ENCODE results near the gene ORAI2. TPM values are rescaled to one million over a fixed set of nuclear protein-coding genes. Genes with fewer than 3 reads are reported as not detected.
A peak's percentile ranks its signal among the peaks of the same experiment; 100 is the strongest.

Gene ORAI2
- total and polyA plus RNA-seq, 2 of the 13 experiments (the other 11 are each of a cell fraction or from before 2014, with no cell fraction given): 3.0 to 6.0 TPM

DNA sequence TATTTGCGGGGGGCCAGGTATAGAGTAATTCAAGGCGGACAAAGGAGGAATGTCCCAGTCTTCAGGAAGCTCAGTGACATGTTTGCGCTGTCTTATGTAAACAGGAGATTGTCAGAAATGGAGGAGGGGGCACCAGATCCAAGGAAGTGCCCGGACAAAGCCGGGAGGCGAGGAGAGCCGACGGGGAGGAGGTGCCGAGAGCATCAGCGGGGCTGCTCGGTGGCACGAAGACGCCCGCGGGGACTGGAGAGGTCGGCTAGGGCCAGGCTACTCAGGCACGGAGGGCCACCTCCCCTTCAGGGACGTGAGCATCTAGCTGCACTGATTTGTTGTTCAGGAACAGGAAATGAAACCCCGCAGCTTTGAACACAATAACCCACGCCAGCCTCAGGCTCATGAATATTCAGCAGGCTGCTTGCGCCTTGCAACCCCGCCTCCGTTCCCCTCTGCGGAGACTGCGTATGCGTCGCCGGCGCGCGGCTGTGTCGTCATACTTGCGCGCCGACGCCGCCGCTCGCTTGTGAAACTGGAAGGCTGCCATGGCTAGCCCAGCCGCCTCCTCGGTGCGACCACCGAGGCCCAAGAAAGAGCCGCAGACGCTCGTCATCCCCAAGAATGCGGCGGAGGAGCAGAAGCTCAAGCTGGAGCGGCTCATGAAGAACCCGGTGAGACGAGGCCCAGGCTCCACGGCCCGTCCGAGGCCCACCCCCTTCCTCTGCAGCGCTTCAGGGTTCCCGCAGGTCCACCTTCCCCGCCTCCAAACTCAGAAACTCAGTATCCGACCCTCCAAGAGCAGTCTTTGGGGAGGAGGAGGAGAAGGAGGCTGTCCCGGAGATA lies 37.3 kb upstream of the ORAI2 start, which contains the start of gene PRKRIP1 (continued):
- TF ChIP-seq, protein P1, sequence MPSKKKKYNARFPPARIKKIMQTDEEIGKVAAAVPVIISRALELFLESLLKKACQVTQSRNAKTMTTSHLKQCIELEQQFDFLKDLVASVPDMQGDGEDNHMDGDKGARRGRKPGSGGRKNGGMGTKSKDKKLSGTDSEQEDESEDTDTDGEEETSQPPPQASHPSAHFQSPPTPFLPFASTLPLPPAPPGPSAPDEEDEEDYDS (CRISPR knock-in tag; IDR thresholded peaks at IDR 0.05): no peak
- no peak; the same call in 1 of the 2 replicates for TF ChIP-seq ZBTB8A (CRISPR knock-in tag; IDR thresholded peaks at IDR 0.05; ENCODE audit: borderline replicate concordance, low read depth)
- TF ChIP-seq ZBTB1 (CRISPR knock-in tag; IDR thresholded peaks at IDR 0.05; ENCODE audit: borderline replicate concordance): no peak
- no peak for TF ChIP-seq SMAD3 (CRISPR knock-in tag; IDR thresholded peaks at IDR 0.05)
- no peak; the same call in 1 of the 2 replicates for TF ChIP-seq MXD4 (CRISPR knock-in tag; IDR thresholded peaks at IDR 0.05)
- TF ChIP-seq NCOA5 (CRISPR knock-in tag; IDR thresholded peaks at IDR 0.05): peak; percentile 73; the same call in 1 of the 2 replicates
- 0 out of 2 replicates have a peak, but pooled peaks have one; percentile 22 for TF ChIP-seq ZSCAN29 (CRISPR knock-in tag; conservative IDR thresholded peaks at IDR 0.05)
- TF ChIP-seq NR2F1 (CRISPR knock-in tag; IDR thresholded peaks at IDR 0.05): no peak
- no peak for TF ChIP-seq GATAD2A (CRISPR knock-in tag; IDR thresholded peaks at IDR 0.05)
- TF ChIP-seq, protein P2, sequence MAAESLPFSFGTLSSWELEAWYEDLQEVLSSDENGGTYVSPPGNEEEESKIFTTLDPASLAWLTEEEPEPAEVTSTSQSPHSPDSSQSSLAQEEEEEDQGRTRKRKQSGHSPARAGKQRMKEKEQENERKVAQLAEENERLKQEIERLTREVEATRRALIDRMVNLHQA (CRISPR knock-in tag; IDR thresholded peaks at IDR 0.05): no peak
- TF ChIP-seq DPF2 (CRISPR knock-in tag; IDR thresholded peaks at IDR 0.05; ENCODE audit: borderline replicate concordance, low read depth): no peak
- TF ChIP-seq MTA3 (CRISPR knock-in tag; IDR thresholded peaks at IDR 0.05): no peak
- TF ChIP-seq, protein P3, sequence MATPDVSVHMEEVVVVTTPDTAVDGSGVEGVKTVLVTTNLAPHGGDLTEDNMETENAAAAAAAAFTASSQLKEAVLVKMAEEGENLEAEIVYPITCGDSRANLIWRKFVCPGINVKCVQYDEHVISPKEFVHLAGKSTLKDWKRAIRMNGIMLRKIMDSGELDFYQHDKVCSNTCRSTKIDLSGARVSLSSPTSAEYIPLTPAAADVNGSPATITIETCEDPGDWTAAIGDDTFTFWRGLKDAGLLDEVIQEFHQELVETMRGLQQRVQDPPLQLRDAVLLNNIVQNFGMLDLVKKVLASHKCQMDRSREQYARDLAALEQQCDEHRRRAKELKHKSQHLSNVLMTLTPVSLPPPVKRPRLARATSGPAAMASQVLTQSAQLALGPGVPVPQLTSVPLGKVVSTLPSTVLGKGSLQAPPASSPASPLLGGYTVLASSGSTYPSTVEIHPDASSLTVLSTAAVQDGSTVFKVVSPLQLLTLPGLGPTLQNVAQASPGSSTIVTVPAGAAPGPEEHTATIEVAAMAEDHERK (CRISPR knock-in tag; IDR thresholded peaks at IDR 0.05; ENCODE audit: low read depth): no peak
- TF ChIP-seq, protein P4, sequence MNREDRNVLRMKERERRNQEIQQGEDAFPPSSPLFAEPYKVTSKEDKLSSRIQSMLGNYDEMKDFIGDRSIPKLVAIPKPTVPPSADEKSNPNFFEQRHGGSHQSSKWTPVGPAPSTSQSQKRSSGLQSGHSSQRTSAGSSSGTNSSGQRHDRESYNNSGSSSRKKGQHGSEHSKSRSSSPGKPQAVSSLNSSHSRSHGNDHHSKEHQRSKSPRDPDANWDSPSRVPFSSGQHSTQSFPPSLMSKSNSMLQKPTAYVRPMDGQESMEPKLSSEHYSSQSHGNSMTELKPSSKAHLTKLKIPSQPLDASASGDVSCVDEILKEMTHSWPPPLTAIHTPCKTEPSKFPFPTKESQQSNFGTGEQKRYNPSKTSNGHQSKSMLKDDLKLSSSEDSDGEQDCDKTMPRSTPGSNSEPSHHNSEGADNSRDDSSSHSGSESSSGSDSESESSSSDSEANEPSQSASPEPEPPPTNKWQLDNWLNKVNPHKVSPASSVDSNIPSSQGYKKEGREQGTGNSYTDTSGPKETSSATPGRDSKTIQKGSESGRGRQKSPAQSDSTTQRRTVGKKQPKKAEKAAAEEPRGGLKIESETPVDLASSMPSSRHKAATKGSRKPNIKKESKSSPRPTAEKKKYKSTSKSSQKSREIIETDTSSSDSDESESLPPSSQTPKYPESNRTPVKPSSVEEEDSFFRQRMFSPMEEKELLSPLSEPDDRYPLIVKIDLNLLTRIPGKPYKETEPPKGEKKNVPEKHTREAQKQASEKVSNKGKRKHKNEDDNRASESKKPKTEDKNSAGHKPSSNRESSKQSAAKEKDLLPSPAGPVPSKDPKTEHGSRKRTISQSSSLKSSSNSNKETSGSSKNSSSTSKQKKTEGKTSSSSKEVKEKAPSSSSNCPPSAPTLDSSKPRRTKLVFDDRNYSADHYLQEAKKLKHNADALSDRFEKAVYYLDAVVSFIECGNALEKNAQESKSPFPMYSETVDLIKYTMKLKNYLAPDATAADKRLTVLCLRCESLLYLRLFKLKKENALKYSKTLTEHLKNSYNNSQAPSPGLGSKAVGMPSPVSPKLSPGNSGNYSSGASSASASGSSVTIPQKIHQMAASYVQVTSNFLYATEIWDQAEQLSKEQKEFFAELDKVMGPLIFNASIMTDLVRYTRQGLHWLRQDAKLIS (CRISPR knock-in tag; IDR thresholded peaks at IDR 0.05): no peak
- TF ChIP-seq DNMT1 (CRISPR knock-in tag; IDR thresholded peaks at IDR 0.05): peak; percentile 59; the same call in 1 of the 2 replicates
- TF ChIP-seq, protein P5, sequence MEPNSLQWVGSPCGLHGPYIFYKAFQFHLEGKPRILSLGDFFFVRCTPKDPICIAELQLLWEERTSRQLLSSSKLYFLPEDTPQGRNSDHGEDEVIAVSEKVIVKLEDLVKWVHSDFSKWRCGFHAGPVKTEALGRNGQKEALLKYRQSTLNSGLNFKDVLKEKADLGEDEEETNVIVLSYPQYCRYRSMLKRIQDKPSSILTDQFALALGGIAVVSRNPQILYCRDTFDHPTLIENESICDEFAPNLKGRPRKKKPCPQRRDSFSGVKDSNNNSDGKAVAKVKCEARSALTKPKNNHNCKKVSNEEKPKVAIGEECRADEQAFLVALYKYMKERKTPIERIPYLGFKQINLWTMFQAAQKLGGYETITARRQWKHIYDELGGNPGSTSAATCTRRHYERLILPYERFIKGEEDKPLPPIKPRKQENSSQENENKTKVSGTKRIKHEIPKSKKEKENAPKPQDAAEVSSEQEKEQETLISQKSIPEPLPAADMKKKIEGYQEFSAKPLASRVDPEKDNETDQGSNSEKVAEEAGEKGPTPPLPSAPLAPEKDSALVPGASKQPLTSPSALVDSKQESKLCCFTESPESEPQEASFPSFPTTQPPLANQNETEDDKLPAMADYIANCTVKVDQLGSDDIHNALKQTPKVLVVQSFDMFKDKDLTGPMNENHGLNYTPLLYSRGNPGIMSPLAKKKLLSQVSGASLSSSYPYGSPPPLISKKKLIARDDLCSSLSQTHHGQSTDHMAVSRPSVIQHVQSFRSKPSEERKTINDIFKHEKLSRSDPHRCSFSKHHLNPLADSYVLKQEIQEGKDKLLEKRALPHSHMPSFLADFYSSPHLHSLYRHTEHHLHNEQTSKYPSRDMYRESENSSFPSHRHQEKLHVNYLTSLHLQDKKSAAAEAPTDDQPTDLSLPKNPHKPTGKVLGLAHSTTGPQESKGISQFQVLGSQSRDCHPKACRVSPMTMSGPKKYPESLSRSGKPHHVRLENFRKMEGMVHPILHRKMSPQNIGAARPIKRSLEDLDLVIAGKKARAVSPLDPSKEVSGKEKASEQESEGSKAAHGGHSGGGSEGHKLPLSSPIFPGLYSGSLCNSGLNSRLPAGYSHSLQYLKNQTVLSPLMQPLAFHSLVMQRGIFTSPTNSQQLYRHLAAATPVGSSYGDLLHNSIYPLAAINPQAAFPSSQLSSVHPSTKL (CRISPR knock-in tag; IDR thresholded peaks at IDR 0.05): no peak
- TF ChIP-seq SMC3 (IDR thresholded peaks at IDR 0.05; ENCODE audit: low read length): no peak
- no peak for TF ChIP-seq NFIC (IDR thresholded peaks at IDR 0.05; ENCODE audit: low read length)
- TF ChIP-seq ZNF569 (CRISPR knock-in tag; IDR thresholded peaks at IDR 0.05; ENCODE audit: borderline replicate concordance): no peak
- no peak; the same call in 1 of the 2 replicates for TF ChIP-seq ZNF709 (CRISPR knock-in tag; IDR thresholded peaks at IDR 0.05)

Data from HepG2 (cell line).